HS-27A (cell line): ENCODE results near the gene TNS1.
"Not testable (repeated sequence)": the region's sequence is repeated elsewhere in the genome, so short reads cannot be mapped to it uniquely, and the experiment has no call there.

ENCODE experiments used
- DNase-seq: peaks from one replicate; pipeline ENCODE4 v3.0.0-alpha.2; 2012; ENCODE audit warnings: low read depth, missing footprints

Gene TNS1

DNA sequence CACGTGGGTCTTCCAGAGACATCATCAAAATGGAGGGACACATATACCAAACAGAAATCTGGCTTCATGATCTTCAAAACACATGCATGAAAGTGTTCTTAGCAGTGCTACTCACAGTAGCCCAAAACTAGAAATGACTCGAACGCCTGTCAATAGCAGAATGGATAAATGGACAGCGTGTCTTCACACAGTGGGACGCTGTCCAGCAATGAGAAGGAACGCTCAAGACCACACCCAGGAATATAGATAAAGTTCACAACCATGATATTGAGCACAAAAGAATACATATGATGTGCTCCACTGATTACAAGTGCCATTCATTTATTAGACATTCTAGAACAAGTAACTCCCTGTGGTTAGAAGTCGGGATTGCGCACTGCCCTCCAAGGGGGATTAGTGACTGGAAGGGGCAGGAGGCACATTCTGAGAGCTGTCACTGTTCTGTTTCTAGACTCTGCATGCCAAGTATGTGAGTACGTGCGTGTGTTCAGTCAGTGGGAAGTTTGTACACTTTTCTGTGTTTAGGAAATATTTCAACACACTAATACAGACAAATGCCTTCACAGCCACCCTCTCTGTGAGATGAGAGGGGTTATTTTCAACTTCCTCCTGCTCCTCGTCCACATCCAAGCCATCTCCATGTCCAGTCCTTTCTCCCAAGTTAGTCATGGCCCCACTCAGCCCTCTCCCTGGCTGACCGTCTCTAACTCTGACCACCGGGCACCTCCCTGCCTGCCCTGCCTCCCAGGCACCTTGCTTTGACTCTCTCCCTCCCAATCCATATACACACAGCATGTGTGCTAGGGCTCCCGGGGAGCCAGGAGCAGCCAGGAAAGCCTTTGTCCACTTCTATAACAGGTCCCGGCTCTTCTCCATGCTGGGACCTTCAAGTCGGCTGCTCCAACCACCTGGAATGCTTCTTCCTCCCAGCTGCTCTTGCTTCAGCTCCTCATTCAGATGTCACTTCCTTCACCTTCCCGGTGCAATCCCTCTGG is 26.9 kb upstream of the TNS1 start:
- DNase-seq: no peak

DNA sequence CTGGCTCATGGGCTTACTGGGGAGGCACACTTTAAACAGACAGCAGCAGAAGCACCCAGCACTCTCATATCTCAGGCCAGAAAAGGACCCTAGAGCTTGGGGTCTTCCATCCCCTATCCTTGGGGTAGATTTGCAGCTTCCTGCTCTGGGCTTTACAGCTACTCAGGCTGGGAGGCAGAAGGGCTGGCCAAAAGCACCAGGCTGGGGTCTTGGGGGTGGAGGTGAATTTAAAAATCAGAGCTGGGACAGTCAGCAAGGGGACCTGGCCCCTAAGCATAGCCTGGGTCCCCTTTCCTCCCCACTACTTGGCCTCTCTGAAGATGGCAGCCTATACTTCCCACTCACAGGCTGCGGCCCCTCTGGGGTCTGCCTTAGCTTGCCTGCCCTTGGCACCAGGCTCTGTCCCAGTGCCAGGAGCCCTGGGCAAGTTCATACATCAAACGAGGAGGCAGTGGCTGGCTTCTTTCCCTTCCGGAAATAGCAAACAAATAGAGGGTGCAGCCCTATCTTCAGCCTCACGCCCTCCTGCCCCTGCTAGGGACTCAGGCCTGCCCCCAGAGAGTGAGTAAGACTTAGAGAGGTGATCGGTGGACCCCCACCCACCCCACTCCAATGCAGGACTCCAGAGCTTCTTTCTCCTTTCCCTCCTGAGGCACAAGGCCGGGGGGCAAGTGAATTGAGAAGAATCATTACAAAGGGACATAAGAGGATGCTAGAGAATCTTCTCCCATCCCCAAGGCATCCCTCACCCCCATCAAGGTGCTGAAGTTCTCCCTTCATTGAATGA is 26.0 kb upstream of the TNS1 start:
- DNase-seq: no peak

DNA sequence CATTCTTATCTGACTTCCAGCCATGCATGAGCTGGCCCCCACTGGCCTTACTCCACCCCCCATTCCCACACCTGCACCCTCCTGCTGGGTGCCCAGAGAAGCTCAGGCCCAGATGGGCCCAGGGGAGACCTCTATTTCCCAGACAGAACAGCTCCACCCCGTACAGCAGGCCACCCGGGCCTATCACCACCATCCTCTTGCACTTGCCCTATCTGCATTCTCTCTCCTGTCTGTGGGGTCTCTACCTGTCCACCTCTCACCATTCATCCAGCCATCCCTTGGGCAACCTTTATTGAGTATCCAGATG is 25.3 kb upstream of the TNS1 start:
- DNase-seq: no peak

DNA sequence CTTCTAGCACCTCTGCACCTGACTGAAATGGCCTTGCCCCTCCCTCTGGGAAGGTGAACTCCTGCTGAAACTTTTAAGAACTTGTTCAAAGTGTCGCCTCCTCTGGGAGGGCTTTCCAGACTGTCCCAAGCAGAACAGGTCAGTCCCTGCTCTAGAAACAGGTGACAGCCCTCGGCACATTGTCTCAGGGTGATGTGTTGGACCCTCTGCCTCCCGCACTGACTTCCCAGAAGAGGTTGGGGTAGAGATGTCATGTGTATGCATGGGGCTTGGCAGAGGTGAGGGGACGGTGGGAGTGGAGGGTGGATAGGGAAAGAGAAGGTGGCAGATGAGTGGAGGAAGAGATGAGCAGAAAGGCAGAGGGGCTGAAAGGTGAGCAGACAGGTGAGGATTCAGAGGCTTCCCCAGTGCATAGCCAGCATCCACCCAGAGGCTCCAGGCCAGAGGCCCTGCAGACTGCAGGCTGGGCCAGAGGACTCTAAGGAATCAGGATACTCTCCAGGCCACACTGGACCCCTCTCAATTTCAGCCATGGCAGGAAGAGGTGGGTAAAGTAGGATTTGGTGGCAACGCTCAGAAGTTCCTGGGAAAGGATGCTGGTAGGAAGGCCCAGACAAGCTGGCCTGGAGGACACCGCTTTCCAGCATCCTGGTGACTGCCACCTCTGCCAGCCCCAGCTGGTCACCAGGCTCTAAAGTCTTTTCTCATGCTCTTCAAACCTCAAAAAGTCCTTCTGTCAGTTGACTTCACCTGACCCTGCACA is 24.8 kb upstream of the TNS1 start:
- DNase-seq: no peak

- no peak for DNase-seq
Observed at GRCh38 chr2:218026676-218027425, 24.1 kb upstream of the TNS1 start.

GRCh38 chr2:218026244-218026643 is 23.4 kb upstream of the TNS1 start:
- no peak for DNase-seq

GRCh38 chr2:218024871-218025270 is 22.1 kb upstream of the TNS1 start:
- DNase-seq: no peak

- DNase-seq: no peak
Observed at GRCh38 chr2:218024336-218024735, 21.5 kb upstream of the TNS1 start.

DNA sequence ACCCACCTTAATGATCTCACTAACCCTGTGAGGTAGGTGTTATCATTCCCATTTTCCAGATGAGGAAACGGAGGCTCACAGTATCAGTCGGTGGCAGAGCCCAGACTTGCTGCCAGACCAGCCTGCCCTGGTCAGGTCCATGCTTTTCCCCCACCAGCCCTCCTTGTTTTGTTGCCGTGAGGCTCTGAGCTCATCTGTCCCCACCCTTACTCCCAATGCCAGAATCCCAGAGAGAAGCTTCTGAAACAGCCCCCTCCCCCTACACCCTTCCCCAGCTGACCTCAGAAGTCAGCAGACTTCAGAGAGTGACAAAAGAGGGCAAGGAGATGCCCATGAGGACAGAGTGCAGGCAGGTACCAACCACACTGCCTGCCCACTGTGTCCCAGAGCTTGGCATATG is 20.8 kb upstream of the TNS1 start:
- DNase-seq: no peak

- no peak for DNase-seq
Observed at GRCh38 chr2:218022851-218023530, 20.2 kb upstream of the TNS1 start.

- DNase-seq: no peak
Observed at GRCh38 chr2:218022131-218022850, 19.5 kb upstream of the TNS1 start.

GRCh38 chr2:218021536-218022071 is 18.8 kb upstream of the TNS1 start:
- no peak for DNase-seq

DNA sequence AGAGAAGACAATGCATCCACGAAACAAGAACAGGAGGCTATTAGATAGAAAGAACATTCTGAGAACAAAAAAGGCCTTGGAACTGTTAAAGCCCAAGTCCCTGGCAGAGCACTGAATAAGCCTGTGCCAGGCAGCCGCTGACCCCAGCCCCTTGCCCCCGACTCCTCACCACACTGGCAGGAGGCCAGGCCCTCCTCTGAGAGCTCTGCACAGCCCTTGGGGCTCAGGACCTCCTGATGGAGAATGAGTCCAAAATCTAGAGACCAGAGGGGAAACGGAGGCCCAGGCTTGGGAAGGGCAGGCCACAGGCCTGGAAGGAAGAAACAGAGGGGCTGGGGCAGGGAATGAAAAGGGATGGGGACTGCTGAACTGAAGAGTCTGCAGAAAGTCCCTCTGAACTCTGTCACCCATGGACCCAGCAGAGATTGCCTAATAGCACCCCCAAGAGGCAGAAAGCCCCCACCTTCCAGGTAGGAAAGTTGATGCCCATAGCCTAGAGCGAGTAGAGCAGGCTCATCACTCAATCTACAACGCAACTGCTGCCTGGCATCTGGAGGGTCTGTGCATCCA is 18.3 kb upstream of the TNS1 start:
- no peak for DNase-seq

DNA sequence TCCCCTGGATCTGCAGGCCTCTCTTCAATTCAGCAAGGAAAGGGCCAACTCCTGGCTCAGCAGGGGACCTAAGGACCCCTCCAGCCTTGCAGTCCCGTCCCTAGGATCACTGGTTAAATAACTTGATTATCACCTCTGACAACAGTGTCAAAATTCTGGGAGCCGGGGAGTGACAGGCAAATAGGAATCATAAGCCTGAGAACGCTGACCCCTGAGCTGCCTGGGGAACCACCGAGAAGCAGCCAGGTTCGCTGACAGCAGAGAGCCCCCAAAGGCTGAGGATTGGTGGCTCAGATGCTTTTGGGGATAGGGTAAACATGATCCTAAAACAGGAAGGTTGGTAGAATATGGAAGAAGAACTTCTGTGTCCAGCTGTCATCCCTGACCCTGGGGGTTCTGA is 17.5 kb upstream of the TNS1 start:
- DNase-seq: no peak

GRCh38 chr2:218019411-218020060 is 16.7 kb upstream of the TNS1 start:
- no peak for DNase-seq

GRCh38 chr2:218018842-218019125 is 16.0 kb upstream of the TNS1 start:
- not testable (repeated sequence) for DNase-seq

GRCh38 chr2:218017211-218018053 is 14.6 kb upstream of the TNS1 start:
- DNase-seq: no peak

DNA sequence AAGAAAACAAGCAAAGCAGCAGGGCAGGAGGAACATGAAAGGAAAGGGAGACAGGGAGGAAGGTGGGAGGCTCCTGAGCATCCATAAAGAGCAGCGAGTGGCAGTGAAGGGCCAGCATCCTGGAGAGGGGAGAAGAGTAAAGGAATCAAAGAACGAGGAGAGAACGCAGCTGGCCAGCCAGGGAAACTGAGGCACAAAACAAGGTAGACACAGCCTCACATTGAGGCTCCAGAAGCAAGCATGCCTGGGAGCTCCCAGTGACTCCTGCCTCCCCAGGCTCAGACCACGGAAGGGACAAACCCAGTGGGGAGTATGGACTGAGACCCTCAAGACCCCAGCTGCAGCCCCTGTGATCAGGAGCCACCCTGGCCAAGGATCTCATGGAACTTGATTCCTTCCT is 14.0 kb upstream of the TNS1 start:
- no peak for DNase-seq
